ENCODE data around the gene HSPB8.
"Not testable (repeated sequence)": the region's sequence is repeated elsewhere in the genome, so short reads cannot be mapped to it uniquely, and the experiment has no call there.

HSPB8 gene

GRCh38 chr12:119207063-119207560, 28.4 kb downstream of the HSPB8 start:
- no peak for DNase-seq

- no peak for DNase-seq
Measured at GRCh38 chr12:119208626-119209061, 29.9 kb downstream of the HSPB8 start.

- DNase-seq = no peak
Measured at GRCh38 chr12:119211884-119212283, 33.2 kb downstream of the HSPB8 start.

- DNase-seq = no peak
Measured at GRCh38 chr12:119216084-119216483, 37.4 kb downstream of the HSPB8 start.

DNA sequence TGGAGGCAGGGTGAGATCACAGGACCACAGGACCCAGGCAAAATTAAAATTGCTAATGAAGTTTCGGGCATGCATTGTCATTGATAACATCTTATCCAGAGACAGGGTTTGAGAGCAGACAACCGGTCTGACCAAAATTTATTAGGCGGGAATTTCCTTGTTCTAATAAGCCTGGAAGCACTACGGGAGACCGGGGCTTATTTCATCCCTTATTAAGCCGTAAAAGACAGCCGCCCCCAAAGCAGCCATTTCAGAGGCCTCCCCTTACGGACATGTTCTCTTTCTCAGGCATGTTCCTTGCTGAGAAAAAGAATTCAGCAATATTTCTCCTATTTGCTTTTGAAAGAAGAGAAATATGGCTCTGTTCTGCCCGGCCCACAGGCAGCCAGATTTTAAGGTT, 40.1 kb downstream of the HSPB8 start:
- not testable (repeated sequence) for DNase-seq

DNA sequence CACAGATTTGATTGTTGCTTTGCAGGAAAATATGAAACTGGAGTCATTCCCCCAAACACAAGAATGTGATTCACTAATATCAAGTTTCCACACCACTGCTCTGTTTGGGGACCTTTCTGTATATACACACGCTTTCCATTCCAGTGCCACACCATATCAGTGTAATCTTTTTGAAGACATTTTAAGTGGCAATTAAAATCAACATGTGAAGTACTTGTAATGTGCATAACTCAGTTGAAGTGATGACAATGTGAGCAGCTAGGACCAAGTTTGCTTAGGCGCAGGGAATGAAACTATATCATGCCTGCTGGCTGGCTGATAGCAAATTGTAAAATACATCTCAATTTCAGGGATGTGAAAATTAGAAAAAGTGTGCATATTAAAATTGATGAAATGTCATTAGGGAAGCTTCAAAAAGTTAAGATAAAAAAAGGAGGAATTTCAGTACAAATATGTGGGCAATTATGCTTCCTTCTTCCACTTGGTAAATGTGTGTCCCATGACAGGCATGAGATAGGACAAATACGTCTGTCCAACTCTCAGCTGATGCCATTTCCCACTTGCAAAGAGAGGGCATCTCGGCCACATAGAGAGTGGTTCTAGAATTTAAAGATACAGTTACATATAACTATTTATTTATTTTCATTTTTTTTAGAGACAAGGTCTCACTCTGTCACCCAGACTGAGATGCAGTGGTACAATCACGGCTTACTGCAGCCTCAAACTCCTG, 43.7 kb downstream of the HSPB8 start:
- DNase-seq = no peak

GRCh38 chr12:119225454-119225853, 46.7 kb downstream of the HSPB8 start:
- no peak for DNase-seq

DNA sequence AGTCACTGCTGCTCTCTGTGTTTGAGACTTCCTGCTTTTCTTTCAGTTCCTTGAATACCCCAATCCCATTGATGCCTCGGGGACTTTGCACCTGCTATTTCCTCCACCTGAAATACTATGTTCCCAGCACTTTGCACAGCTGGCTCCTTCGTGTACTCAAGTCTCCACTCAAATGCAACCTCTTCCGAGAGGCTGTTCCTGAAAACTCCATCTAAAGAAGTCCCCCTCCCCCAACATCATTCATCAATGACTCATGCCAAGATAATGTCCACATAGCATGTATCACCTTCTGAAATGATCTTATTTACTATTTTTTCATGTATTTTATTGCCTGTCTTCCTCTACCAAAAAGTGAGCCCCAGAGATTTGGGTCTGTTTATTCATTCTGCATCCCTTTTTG, 48.6 kb downstream of the HSPB8 start:
- no peak for DNase-seq

GRCh38 chr12:119229205-119229604, 50.5 kb downstream of the HSPB8 start:
- DNase-seq = no peak

GRCh38 chr12:119229837-119230236, 51.1 kb downstream of the HSPB8 start:
- no peak for DNase-seq

DNA sequence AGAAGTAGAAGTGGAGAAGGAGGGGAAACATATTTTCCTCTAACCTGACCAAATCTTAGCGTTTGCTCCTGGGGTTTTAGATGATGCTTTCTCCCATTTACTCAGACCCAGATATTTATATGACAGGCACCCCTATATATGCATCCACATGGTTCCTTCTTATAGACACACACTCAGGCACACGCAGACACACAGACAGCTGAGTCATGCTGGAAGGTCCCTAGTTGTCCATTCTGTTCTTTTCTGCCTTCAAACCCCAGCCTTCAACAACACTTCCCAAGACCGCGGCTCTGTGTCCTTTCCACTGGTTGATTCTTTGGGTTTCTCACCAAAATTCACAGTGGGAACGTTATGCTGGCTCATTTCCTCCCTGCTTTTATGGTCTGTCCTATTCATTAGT, 52.1 kb downstream of the HSPB8 start:
- DNase-seq = peak; percentile 6 to 21 (median 8)

- DNase-seq = no peak
Measured at GRCh38 chr12:119231774-119232173, 53.0 kb downstream of the HSPB8 start.

DNA sequence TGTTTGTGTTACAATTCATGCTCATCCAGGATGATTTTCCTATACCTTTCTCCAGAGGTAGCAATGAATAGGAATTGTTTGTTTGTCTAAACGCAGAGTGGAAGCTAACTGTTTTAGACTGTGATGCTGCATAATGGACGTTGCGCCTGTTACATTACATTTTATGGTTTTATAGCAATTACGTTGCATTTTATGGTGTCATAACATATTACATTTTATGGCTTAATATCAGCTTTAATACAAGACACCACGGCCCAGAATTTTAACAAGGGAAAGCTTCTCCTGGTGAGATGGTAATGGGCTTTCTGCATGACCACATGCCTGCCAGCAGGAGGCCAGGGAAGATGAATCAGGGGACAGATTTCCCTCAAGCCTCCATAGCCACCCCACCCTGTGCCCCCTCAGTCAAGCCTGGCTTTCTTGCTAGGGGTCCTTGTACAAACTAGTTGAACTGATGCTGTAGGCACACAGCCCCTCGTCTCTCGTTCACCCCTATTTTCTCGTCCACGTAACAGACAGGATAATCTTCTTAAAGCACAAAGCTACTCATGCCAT, 56.5 kb downstream of the HSPB8 start:
- DNase-seq = no peak

GRCh38 chr12:119236372-119236771, 57.6 kb downstream of the HSPB8 start:
- DNase-seq = no peak

- DNase-seq = no peak
Measured at GRCh38 chr12:119239040-119239439, 60.3 kb downstream of the HSPB8 start.

- DNase-seq = no peak
Measured at GRCh38 chr12:119241049-119241448, 62.3 kb downstream of the HSPB8 start.

DNA sequence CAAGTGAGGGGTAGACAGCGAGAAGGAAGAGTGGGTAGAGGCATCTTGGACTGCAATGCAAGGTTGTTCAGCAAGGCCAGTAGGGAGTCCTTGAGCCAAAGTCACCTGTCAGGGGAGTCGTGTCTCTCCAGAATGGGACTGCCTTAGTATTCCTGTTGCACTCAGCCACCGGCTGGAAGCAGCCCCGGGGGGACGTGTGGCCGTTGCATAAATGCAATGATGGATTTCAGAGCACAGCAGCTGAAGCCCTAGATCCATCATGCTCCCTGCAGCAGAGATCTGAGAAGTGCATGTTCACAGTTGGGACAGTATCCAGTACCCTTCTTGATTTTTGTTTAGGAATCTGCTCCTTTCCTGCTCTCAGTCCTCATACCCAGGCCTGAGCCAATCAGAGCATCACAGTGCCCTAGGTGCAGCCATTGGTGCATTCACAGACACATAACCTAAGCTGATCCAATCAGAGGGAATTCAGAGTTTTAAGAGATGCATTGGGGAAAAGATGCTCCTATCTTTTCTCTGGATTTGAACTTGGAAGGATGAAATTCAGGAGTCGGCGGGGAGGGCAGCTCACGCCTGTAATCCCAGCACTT, 62.9 kb downstream of the HSPB8 start:
- DNase-seq = no peak

Measured in suppressor macrophage treated with lipopolysaccharide for 1 hour (primary cell).